Neural progenitor cell (in vitro differentiated cells): ENCODE results near the gene KCTD12.

Experiments used
- CTCF ChIP-seq: fragments of 200-600 bp; sonication (generic); IDR thresholded peaks from 2 replicates; pipeline ENCODE4 v1.5.1; 2017; ENCODE audit warnings: antibody characterized with exemption, mild to moderate bottlenecking
- EZH2 ChIP-seq: fragments of 200-600 bp; sonication (generic); IDR thresholded peaks from 2 replicates; pipeline ENCODE4 v1.6.1; 2017; ENCODE audit warnings: antibody characterized with exemption, mild to moderate bottlenecking, moderate library complexity
- EZH2phosphoT487 ChIP-seq: fragments of 200-600 bp; sonication (generic); IDR thresholded peaks from 2 replicates; pipeline ENCODE4 v1.6.1; 2017; ENCODE audit warnings: antibody characterized with exemption

GRCh38 chr13:76849493-76849892, 36.7 kb downstream of the KCTD12 start:
- TF ChIP-seq CTCF (no peak), EZH2 (no peak), EZH2phosphoT487 (no peak)
